ENCODE data around the gene USP30. TPM values are rescaled to one million over a fixed set of nuclear protein-coding genes. Genes with fewer than 3 reads are reported as not detected.
A peak's percentile ranks its signal among the peaks of the same experiment; 100 is the strongest.

Gene USP30
- total RNA-seq, 3 donors from 2014 or later, result 18.2 to 32.0 (median 26.9) TPM

- H3K4me3 ChIP-seq, result no peak overlapping the region
- intact Hi-C loops (cut with DNase I, micrococcal nuclease), result loop anchor here in 1 of 2 donors (10.0 kb wide), 1 partner anchor 532 kb away; the partner anchor contains the start of genes ISCU and SART3
- peaks cover 24% of the 10 kb centered on the region for H3K4me1 ChIP-seq (ENCODE audit: low read depth)
Measured at GRCh38 chr12:109097140-109097434, 44.7 kb downstream of the USP30 start.

GRCh38 chr12:109097435-109098182 is 45.2 kb downstream of the USP30 start, which contains the start of gene UNG:
Gene UNG, plus strand, starts transcription at chr12:109097597. Its CDS starts 83 bp downstream, at chr12:109097680.
- DNase-seq, result peak; percentile 97 to 99 (median 98)
- intact Hi-C loops (cut with DNase I, micrococcal nuclease), result loop anchor here in 1 of 2 donors (10.0 kb wide), 1 partner anchor 533 kb away; the partner anchor contains the start of genes ISCU and SART3
- H3K4me1 ChIP-seq (ENCODE audit: low read depth), result peaks cover 19% of the 10 kb centered on the region

More at GRCh38 chr12:109097140-109097434, 44.7 kb downstream of the USP30 start:
- ATAC-seq, result no peak
- Histone ChIP-seq H3K9me3 (no peaks in the 10 kb centered on the region), H3K36me3 (ENCODE audit: low read depth) (peaks cover 3% of the 10 kb centered on the region)
- no peak for TF ChIP-seq CTCF (IDR thresholded peaks at IDR 0.05)
- no peak for DNase-seq

GRCh38 chr12:109098183-109098604 is 45.8 kb downstream of the USP30 start:
- peak overlapping the region; percentile 29 for H3K4me3 ChIP-seq
- peaks cover 16% of the 10 kb centered on the region for H3K4me1 ChIP-seq (ENCODE audit: low read depth)
- peaks cover 3% of the 10 kb centered on the region for H3K36me3 ChIP-seq (ENCODE audit: low read depth)
- H3K9me3 ChIP-seq, result no peaks in the 10 kb centered on the region
- no peak for TF ChIP-seq CTCF (IDR thresholded peaks at IDR 0.05)
- DNase-seq (peak in 1 of 3 donors; percentile 72), ATAC-seq (peak; percentile 56)
- intact Hi-C loops (cut with DNase I, micrococcal nuclease), result loop anchor here in 1 of 2 donors (10.0 kb wide), 1 partner anchor 533 kb away; the partner anchor contains the start of genes ISCU and SART3

More at GRCh38 chr12:109097435-109098182, 45.2 kb downstream of the USP30 start, which contains the start of gene UNG:
- H3K36me3 ChIP-seq (ENCODE audit: low read depth), result peaks cover 3% of the 10 kb centered on the region
- no peak for TF ChIP-seq CTCF (IDR thresholded peaks at IDR 0.05)
- peak within 1 kb of the TSS; percentile 29 for H3K4me3 ChIP-seq
- H3K9me3 ChIP-seq, result no peaks in the 10 kb centered on the region
- ATAC-seq, result peak; percentile 94

- ATAC-seq (peak; percentile 7), DNase-seq (peak in 1 of 3 donors; percentile 32)
- H3K4me1 ChIP-seq (ENCODE audit: low read depth), result peaks cover 16% of the 10 kb centered on the region
- no peak for TF ChIP-seq CTCF (IDR thresholded peaks at IDR 0.05)
- no peaks in the 10 kb centered on the region for H3K9me3 ChIP-seq
- peak overlapping the region; percentile 29 for H3K4me3 ChIP-seq
- peaks cover 3% of the 10 kb centered on the region for H3K36me3 ChIP-seq (ENCODE audit: low read depth)
- intact Hi-C loops (cut with DNase I, micrococcal nuclease), result loop anchor here in 1 of 2 donors (10.0 kb wide), 1 partner anchor 534 kb away; the partner anchor contains the start of genes ISCU and SART3
Measured at GRCh38 chr12:109098651-109099050, 46.3 kb downstream of the USP30 start.

- Histone ChIP-seq H3K9me3 (no peaks in the 10 kb centered on the region), H3K4me3 (no peak overlapping the region), H3K4me1 (ENCODE audit: low read depth) (peaks cover 16% of the 10 kb centered on the region), H3K36me3 (ENCODE audit: low read depth) (peaks cover 3% of the 10 kb centered on the region)
- intact Hi-C loops (cut with DNase I, micrococcal nuclease), result loop anchor here in 1 of 2 donors (10.0 kb wide), 1 partner anchor 535 kb away; the partner anchor contains the start of genes ISCU and SART3
- DNase-seq (no peak), ATAC-seq (no peak)
- no peak for TF ChIP-seq CTCF (IDR thresholded peaks at IDR 0.05)
Measured at GRCh38 chr12:109099431-109100020, 47.1 kb downstream of the USP30 start.

Measured in mucosa of descending colon (tissue), 3 donors.